Brain pericyte (primary cell): ENCODE results near the gene ADPRHL1.
"Not testable (repeated sequence)": the region's sequence is repeated elsewhere in the genome, so short reads cannot be mapped to it uniquely, and the experiment has no call there.

Experiments
- DNase-seq: peaks from one replicate; pipeline ENCODE4 v3.0.0-alpha.2; 2012; ENCODE audit warnings: low read depth, low spot score

ADPRHL1 gene

GRCh38 chr13:113403255-113404104, 49.8 kb downstream of the ADPRHL1 start:
- DNase-seq, result no peak

GRCh38 chr13:113402471-113403254, 50.6 kb downstream of the ADPRHL1 start:
- DNase-seq, result no peak

GRCh38 chr13:113401452-113402415, 51.6 kb downstream of the ADPRHL1 start:
- DNase-seq, result no peak

GRCh38 chr13:113400621-113401451, 52.5 kb downstream of the ADPRHL1 start:
- no peak for DNase-seq

GRCh38 chr13:113399755-113400149, 53.5 kb downstream of the ADPRHL1 start:
- DNase-seq, result no peak

GRCh38 chr13:113398963-113399754, 54.1 kb downstream of the ADPRHL1 start:
- peak; percentile 41 for DNase-seq

- no peak for DNase-seq
Measured at GRCh38 chr13:113397608-113398425, 55.5 kb downstream of the ADPRHL1 start.

- DNase-seq, result no peak
Measured at GRCh38 chr13:113394339-113394640, 59.0 kb downstream of the ADPRHL1 start.

GRCh38 chr13:113393563-113394338, 59.5 kb downstream of the ADPRHL1 start:
- DNase-seq, result no peak

- DNase-seq, result no peak
Measured at GRCh38 chr13:113393226-113393562, 60.1 kb downstream of the ADPRHL1 start.

- DNase-seq, result no peak
Measured at GRCh38 chr13:113390874-113391497, 62.3 kb downstream of the ADPRHL1 start.

- not testable (repeated sequence) for DNase-seq
Measured at GRCh38 chr13:113389586-113389985, 63.7 kb downstream of the ADPRHL1 start.

- no peak for DNase-seq
Measured at GRCh38 chr13:113387396-113387795, 65.9 kb downstream of the ADPRHL1 start.

- DNase-seq, result no peak
Measured at GRCh38 chr13:113383089-113383488, 70.2 kb downstream of the ADPRHL1 start.

GRCh38 chr13:113382542-113382941, 70.7 kb downstream of the ADPRHL1 start:
- DNase-seq, result not testable (repeated sequence)

GRCh38 chr13:113378825-113379224, 74.5 kb downstream of the ADPRHL1 start:
- DNase-seq, result no peak

GRCh38 chr13:113374511-113375175, 78.6 kb downstream of the ADPRHL1 start:
- no peak for DNase-seq
